HG03066 (cell line): ENCODE results near the gene PTDSS2.

Experiments used
- ATAC-seq: cut with Tn5 transposase; IDR thresholded peaks from one replicate; pipeline ENCODE4 v1.9.1; 2021; ENCODE audit warnings: low read depth; ENCODE audit not compliant: unreplicated experiment

The PTDSS2 gene

DNA sequence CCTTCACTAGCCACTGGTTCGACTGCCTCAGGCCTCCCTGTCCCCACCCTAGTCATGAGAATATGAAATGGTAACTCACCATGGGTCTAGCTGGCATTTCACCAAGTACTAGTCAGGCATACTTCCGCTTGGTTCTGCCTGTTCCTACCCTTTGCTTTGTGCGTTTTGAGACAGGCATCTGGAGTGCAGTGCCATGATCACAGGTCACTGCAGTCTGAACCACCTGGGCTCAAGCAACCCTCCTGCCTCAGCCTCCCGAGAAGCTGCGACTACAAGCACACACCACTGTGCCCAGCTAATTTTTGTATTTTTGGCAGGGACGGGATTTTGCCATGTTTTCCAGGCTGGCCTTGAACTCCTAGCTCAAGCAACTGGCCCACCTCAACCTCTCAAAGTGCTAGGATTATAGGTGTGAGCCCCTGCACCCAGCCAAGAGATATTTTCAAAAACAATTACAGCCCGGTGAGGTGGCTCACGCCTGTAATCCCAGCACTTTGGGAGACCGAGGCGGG, 71.2 kb downstream of the PTDSS2 start:
- no peak for ATAC-seq

DNA sequence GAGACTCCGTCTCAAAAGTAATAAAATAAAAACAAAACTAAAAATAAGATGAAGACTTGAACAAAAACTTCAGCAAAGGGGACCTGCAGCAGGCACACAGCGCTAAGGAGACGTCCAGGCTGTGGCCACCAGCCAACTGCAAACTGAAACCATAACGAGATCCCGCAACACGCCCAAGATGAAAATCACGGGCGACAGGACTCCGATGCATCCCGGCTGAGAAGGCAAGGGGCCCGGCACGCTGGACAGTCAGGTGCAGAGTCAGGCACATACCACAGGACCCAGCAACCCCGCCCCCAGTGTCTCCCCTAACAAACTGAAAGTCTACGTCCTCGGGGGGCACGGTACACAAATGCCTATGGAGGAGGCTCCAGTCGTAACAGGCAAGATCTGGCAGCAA, 76.1 kb downstream of the PTDSS2 start:
- no peak for ATAC-seq

DNA sequence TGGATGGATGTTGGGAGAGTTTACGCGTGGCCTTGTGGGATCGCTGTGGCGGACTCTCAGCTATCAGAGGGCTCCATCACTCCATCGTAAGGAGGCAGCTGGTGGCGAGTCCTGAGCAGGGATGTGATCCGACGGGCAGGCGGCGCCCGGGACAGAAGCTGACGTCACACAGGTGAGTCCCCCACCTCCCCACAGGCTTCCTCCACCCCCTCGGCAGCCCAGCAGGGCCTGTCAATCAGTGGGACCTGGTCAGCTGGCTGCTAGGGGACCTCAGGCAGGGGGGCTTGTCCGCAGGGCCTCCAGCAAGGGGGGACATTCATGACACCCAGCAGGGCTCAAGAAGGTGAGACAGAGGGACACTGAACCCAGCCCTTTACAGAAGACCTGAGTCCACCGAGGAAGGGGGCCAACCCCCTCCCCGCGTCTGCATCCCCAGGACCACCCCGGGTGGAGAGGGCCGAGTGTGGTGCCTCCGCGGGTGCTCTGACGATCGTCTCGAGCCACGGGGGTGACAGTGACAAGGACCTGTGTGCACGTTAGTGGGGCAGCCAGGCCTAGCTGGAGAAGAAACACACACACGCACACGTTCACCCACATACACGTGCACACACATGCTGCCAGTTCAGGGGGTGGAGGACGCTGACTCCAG, 78.2 kb downstream of the PTDSS2 start:
- ATAC-seq, result no peak

DNA sequence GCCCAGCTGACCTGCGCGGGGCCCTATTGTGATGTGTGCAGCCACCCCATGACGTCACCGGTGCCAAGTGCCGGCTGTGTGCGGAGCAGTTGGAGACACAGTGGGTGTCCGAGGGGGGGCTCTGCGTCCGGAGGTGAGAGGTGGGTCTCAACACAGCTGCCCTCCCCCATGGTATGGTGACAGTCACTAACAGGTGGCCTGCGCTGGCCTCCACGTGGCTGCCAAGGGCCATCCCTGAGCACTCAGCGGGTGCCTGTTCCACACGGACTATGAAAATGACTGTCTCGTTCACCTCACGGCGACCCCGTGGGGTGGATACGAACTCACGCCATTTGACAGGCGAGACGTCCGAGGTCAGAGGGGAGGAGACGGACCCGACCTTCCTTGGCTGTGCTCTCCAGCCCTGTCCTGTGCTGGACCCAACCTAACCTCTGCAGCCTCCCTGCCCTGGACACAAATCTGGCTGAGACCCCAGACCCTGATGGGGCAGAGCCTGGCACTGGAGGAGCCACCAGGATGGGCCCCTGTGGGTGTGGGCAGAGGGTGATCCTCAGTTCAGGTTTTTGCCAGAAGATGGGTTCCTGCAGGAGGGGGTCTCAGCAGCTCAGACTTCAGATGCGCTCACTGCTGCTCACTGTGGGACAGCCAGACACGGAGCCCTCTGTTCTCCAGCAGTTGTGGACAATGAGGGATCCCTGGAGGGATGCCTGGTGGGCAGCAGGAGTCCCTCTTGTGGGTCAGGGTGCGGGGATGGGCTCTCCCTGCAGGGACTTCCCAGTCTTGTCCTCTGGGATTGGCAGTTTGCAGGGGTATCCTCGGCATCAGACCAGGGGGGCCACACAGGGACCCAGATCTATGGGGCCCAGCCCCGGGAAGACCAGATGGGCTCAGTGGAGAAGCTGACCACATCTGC, 79.0 kb downstream of the PTDSS2 start:
- no peak for ATAC-seq

DNA sequence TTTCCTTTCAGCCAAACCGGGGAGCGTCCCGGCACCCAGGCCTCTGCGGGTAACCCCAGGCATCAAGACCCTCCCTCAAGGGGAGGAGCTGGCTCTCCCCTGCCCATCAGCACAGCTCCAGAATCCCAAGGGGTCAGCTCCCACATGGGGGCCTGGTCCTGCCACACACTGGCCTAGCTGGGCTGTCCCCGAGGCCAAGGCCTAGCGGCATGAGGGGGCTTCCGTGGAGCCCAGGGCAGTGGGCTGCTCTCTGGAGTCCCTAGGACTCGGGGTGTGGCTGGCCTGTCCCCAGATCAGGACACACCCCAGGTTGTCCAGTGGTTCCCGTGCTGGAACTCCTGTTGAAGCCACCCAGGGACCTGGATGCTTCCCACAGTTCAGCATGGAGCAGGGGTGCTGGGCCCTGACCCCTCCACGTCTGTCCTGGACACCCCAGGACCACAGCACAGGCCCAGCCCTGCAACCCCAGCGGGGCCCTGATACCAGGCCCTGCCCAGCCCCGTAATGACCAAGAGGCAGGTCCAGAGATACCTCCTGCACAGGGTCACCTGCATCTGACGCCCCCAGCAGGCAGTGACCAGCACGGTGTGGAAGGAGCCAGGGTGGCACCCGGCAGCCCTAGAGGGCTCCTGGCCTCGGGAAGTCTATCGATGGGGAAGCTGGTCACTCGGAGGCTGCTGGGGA, 79.8 kb downstream of the PTDSS2 start:
- no peak for ATAC-seq

DNA sequence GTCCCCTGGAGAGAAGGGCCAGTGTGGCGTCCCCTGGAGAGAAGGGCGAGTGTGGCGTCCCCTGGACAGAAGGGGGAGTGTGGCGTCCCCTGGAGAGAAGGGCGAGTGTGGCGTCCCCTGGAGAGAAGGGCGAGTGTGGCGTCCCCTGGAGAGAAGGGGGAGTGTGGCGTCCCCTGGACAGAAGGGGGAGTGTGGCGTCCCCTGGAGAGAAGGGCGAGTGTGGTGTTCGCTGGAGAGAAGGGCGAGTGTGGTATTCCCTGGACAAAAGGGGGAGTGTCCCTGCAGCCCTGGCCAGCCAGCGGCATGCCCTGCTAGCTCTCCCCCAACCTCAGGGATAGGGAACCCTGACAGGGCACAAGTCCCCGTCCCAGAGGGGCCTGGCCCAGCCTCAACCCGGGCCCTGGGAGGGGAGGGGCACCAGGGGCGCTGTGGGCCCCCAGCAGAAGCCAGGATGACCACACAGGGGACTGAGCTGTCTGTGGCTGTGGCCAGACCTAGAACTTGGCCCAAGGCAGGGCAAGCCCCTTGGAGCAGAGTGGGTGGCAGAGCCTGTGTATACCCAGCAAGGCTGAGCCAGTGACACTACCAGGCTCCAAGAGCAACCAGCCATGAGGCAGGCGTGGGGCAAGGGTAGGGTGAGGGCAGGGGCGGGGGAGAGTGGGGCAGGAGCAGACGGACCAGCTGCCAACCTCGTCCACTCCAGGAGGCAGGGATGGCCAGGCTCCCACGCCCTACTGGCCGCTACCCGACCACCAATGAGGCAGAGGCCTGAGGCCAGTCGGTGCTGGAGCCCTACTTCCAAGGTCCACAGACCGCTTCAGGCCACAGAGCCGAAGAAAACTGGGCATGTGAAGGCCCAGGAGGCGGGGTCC, 81.1 kb downstream of the PTDSS2 start:
- ATAC-seq, result no peak

DNA sequence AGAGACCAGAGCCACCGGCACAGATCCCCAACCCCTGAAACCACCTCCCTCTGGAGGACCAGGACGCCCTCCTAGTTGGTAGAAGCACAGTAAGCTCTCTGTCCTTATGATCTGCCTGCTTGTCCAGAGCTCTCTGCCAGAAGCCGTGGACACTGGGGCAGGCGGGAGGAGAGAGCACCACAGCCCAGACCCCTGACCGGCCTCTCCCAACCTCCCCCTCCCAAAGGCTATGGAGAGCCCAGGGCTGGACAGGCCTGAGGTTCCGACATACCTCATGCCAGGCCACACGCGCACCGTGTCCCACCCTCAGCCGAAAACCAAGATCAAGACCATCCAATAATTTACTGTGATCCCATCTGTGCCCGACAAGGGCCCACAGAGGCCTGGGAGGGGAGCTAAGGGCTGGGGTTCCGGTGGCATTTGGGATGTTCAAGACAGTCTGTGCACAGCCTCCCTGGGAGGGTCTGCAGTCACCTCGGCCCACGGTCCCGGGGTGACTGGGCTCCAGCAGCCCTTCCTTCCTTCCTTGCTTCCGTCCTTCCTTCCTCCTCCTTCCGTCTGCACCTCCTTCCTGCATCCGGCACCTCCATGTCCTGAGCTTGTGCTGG, 81.9 kb downstream of the PTDSS2 start:
- no peak for ATAC-seq

DNA sequence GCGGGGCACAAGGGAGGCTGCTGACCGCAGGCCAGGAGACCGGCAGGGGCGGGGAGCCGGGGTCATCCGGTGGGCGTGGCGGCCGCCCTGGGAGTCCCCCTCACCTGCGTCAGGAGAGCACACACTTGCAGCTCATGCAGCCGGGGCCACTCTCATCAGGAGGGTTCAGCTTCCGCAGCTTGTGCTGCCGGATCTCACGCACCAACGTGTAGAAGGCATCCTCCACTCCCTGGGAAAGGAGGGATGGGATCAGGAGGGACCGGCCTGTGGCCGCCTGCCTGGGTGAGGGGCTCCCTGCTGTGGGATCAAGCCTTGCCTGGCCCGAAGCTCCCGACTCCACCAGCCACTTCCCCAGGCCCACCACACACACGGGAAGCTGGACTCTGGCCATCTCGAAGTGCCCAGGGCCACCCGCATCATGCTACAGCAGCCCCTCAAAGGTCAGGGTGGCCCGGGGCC, 82.5 kb downstream of the PTDSS2 start:
- ATAC-seq, result no peak

DNA sequence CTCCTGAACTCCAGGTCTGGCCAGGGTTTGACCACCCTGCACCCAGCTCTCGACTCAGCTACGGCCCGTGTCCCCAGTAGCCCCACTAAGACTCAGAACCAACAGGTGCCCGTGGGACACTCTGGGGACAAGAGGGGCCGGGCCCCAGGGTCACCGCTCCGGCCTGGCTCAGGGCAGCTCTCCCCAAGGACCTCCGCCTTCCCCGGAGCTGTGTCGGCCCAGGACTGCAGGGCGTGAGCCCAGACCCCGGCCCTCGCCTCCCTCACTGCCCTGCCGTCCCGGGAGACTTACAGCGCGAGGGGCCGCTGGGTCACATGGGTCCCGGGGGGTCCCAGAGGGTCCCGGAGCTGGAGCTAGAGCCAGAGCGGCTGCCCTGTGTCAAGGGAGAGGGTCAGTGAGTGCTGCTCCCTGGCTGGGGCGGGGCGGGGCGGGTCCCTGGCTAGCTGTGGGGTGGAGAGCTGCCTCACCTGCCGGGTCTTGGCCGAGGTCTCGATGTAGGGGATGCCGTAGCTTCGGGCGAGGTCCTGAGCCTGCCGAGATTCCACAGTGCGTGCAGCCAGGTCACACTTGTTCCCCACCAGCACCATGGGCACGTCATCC, 83.0 kb downstream of the PTDSS2 start:
- no peak for ATAC-seq

DNA sequence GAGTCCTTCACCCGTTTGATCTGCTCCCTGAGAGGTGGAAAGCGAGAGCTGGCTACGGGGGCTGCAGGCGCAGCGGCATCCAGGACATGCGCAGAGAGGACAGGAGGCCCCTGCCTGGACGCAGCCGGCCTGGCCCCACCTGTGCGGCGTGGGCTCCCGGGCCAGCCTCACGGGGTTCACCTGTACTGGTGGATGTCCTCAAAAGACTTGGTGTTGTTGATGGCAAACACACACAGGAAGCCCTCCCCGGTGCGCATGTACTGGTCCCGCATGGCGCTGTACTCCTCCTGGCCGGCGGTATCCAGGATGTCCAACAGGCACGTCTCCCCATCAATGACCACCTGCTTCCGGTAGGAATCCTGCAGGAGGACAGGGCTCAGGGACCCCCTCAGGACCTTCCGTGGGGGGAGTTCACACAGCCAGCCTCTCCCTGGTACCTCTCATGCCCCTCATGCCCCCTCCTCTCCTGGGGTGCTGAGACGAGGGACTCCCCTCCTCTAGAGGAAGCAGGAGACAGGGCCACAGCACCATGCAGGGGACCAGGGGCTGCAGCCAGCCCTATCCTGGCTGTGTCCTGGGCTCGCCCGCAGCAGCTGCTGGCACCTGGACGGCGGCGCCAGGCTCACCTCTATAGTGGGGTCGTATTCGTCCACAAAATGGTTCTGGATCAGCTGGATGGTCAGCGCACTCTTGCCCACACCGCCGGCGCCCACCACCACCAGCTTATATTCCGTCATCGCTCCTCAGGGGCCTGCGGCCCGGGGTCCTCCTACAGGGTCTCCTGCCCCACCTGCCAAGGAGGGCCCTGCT, 83.7 kb downstream of the PTDSS2 start:
- ATAC-seq, result no peak

DNA sequence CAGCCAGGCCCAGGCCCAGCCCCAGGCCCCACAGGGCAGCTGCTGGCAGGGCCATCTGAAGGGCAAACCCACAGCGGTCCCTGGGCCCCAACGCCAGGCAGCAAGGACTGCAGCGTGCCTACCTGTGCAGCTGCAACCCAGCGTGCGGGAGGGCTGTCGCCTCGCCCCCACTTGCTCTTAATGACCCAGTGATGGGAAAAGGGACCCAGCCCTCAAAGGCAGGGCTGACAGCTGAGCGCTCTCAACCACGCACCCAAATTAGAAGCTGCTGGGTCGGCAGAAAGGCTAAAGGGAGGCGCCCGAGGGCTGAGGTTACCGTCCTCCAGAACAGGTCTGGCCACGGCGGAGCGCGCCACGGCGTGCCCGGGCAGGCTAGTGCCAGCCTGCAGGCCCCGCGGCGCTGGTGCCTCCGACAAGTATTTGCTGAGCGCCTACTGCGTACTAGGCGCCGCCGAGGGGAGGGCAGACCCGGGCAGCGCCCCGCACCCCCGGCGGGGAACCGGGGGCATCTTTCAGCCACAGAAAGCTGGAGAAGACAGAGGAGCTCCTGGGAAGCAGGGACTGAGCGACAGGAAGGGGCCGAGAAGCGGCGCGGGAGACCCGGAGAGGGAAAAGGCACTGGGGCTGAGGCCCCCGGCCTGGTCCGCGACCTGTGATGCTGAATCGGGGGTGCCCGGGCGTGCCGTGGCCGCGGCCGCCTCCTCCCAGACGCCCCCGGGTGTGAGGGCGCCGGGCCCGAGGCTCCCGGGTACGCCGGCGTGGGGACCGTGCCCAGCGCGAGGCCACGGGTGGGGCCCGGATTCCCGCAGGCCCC, 84.5 kb downstream of the PTDSS2 start:
- ATAC-seq, result no peak

DNA sequence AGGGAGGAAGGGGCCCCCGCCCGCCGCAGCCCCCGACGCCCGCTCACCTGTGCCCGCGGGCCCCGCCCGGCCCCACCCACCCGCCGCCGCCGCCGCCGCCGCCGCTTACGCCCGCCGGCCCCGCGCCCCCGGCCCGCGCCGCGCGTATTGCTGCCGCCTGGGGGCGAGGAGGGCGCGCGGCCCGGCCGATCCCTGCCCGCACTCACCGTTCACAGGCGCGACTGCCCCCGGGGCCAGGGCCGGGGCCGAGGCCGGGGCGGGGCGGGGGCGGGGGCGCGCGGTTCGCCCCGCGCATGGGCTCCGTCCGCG, 85.1 kb downstream of the PTDSS2 start:
- peak; percentile 5 for ATAC-seq

DNA sequence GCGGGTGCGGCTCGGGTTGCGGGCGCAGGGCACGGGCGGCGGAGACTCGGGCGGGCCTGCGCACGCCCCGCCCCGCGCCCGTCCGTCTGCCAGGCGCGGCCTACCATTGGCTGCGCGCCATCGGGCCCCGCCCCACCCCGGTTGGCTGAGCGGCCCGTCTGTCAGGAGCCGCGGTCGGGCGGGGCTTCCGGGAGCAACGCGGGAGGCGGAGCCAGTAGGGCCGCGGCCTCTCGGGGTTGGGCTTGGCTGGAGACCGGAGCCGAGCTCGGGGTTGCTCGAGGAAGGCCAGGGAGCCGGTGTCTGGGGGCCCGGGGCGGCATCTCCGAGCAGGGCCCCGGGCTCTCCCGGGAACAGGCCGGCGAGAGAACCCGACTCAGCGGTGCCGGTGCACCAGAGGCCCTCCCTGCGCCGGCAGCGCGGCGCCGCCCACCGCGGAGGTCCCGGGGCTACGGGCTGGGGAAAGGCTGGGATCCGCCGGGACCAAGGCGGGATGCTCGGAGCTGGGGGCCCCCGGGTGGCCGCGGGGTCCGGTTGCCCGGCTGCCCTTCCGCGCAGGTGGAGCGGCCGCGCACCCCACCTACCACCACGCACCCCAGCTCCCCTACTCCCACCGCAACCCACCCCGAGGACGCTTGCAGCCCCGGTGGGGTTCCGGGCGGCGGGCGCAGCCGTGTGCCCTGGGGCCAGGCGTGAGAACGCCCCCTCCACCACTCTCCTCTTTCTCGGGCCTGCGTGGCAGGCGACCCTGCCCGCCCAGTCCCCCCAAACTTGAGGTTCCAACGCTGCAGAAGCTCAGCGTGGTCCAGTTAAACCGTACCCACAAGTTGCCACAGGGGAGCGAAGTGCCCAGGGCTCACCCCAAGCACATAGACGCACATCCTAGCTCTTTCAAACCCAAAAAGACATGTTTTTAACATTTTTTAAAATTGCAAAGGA, 85.7 kb downstream of the PTDSS2 start, which contains the start of gene HRAS:
TSS of gene HRAS (minus strand) at position 58 of the 936 bp plus-strand sequence.
- ATAC-seq, result peak; percentile 57

DNA sequence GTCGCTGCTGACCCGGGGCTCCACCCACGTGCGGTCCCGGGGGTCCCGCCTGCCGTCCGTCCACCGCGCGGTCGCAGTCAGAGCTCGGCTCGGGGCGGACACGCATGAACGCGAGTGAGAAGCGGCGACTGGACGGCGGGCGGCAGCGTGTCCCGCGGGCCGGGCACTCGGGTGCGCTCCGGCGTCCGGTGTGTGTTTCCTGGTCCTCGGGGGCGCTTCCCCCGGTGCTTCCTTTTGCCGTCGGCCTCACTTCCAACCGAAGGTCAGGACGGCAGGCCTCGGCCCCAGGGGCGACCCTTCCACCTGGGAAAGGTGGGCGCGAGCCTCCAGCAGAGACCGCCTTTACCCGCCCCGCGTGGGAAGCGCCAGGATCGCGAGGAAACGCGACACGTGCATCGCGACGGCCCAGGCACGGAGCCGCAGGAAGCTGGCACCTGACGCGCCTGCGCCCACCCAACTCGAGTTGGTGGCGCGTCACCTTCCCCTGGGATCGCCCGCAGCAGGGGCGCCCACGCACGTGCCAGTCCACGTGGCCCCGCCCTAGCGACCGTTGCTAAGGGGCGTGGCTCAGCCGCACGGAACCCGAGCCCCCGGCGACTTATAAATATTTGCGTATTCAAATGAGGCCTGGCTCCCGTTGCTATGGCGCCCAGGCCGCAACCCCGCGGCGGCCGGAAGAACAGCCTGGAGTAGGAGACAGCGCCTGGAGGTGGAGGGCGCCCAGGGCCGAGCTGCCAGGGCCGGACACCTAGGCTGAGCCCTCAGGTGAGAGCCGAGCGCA, 87.0 kb downstream of the PTDSS2 start, which contains the start of gene LRRC56:
TSS of gene LRRC56 (plus strand) at position 687 of the 781 bp plus-strand sequence. CDS start 3,158 bp downstream, outside the sequence.
- ATAC-seq, result peak; percentile 64

DNA sequence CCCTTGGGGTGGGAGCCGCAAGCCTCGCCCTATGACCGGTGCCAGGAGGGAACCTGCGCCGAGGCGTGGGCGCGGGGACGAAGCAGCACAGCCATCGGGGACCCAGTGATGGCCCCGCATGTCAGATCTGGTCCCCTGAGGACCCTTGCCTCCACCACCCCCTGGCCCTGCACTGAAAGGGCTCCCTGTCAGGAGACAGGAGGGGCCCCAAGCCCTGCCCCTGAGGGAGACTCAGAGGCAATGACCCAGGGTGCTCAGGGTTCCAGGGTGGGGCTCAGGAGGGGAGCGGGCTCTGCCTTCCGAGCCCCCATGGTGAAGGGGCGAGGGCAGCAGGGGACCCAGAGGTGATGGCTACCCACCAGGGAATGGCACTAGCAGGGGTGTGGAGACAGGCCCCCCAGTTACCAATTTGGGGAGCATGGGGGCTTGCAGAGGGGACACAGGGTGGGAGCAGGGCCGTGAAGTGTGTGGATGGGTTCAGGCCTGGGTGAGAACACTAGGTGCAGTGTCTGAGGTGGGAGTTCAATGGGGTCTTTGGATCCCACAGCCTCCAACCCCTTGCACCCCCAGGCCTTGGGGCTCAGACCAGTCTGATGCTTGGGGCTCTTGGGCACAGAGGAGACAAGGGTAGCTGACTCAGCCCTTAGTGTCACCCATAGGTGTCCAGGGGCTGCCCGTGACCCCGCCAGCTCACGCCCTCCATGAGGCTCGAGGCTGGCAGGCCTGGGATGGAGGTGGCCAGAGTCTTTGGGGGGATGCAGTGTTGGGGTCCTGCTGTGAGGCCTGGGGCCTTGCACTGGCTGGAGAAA, 87.7 kb downstream of the PTDSS2 start:
- no peak for ATAC-seq
